Skeletal muscle satellite cell (primary cell): ENCODE results near the gene ZNF831.

Source experiments
- H3K27me3 ChIP-seq: 2 replicates; pipeline ENCODE4 v1.7.0; 2013; ENCODE audit warnings: low read length; ENCODE audit not compliant: control insufficient read depth, insufficient read depth
- H3K36me3 ChIP-seq: 2 replicates; pipeline ENCODE4 v1.7.0; 2013; ENCODE audit warnings: mild to moderate bottlenecking, control low read depth, low read length; ENCODE audit not compliant: insufficient read depth
- H3K4me1 ChIP-seq: 2 replicates; pipeline ENCODE4 v1.7.0; 2013; ENCODE audit warnings: low read length; ENCODE audit not compliant: control insufficient read depth, insufficient read depth
- H3K4me2 ChIP-seq: 2 replicates; pipeline ENCODE4 v1.7.0; 2013; ENCODE audit warnings: mild to moderate bottlenecking, low read length
- H3K4me3 ChIP-seq: 2 replicates; pipeline ENCODE4 v1.7.0; 2013; ENCODE audit warnings: low read length
- H3K9ac ChIP-seq: 2 replicates; pipeline ENCODE4 v1.7.0; 2013; ENCODE audit warnings: mild to moderate bottlenecking, low read depth, low read length, moderate library complexity
- H3K9me3 ChIP-seq: replicated peaks from 2 replicates; pipeline ENCODE4 v1.7.0; 2013; ENCODE audit warnings: mild to moderate bottlenecking, control low read depth, low read length

The ZNF831 gene

DNA sequence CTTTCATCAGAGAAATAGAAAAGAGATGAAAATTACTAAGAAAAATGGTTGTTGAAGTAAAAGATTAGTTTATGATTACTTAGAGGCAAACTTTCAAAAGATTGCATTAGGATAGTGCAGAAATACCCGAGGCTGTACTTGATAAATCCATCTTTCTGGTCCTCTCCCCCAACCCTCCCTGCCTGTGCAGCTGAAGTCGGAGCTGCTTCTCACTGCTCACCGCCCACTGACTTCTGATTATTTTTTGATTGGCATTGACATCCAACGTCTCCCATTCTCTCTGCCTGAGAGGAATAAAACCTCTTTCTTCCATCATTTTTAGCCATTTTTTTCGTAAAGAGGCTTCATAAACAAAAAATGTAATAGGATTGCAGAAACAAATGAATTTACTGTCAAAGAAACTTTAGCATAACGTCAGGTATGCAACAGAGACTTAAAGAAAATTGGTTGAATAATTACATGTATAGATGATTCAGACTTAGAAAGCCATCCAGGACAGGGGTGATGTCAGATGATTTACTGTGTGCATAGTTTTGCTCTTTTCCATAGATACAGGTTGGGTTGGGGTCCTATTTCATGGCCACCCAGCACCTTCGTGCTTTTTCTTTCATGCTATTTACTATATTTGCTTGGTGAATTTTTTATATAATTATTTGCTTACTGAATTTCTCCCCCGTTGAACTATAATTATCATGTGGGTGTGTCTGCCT, 83.2 kb downstream of the ZNF831 start:
- Histone ChIP-seq H3K9ac (no peak overlapping the region), H3K4me1 (no peaks in the 10 kb centered on the region), H3K4me3 (no peak overlapping the region), H3K36me3 (no peaks in the 10 kb centered on the region), H3K4me2 (no peak overlapping the region), H3K27me3 (peaks cover 5% of the 10 kb centered on the region), H3K9me3 (no peaks in the 10 kb centered on the region)

- Histone ChIP-seq H3K9ac (no peak overlapping the region), H3K27me3 (peaks cover 5% of the 10 kb centered on the region), H3K36me3 (no peaks in the 10 kb centered on the region), H3K4me2 (no peak overlapping the region), H3K4me1 (no peaks in the 10 kb centered on the region), H3K9me3 (no peaks in the 10 kb centered on the region), H3K4me3 (no peak overlapping the region)
Observed at GRCh38 chr20:59247731-59248684, 84.4 kb downstream of the ZNF831 start.

DNA sequence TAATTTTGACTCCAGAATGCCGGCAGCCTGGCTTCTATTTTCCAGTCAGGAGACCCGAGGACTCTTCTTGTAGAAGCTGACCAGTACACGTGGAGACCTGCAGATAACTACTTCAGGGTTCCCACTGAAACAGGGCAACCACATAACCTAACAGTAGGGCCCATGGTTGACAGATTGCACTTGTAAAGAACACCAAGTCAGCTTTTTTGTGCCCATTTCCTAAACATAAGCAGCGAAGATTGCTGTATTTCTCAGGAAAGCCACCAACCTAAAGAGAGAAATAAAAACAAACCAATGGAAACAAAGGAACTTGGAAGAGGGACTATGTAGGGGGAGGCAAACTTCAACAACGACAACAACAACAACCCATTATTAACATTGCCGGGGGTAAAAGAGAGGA, 86.7 kb downstream of the ZNF831 start:
- Histone ChIP-seq H3K9me3 (no peaks in the 10 kb centered on the region), H3K4me3 (no peak overlapping the region), H3K4me2 (no peak overlapping the region), H3K9ac (no peak overlapping the region), H3K4me1 (no peaks in the 10 kb centered on the region), H3K36me3 (no peaks in the 10 kb centered on the region), H3K27me3 (peaks cover 5% of the 10 kb centered on the region)

- Histone ChIP-seq H3K4me3 (no peak overlapping the region), H3K4me2 (no peak overlapping the region), H3K4me1 (no peaks in the 10 kb centered on the region), H3K36me3 (no peaks in the 10 kb centered on the region), H3K9ac (no peak overlapping the region), H3K9me3 (no peaks in the 10 kb centered on the region), H3K27me3 (no peaks in the 10 kb centered on the region)
Observed at GRCh38 chr20:59253325-59253724, 89.7 kb downstream of the ZNF831 start.

DNA sequence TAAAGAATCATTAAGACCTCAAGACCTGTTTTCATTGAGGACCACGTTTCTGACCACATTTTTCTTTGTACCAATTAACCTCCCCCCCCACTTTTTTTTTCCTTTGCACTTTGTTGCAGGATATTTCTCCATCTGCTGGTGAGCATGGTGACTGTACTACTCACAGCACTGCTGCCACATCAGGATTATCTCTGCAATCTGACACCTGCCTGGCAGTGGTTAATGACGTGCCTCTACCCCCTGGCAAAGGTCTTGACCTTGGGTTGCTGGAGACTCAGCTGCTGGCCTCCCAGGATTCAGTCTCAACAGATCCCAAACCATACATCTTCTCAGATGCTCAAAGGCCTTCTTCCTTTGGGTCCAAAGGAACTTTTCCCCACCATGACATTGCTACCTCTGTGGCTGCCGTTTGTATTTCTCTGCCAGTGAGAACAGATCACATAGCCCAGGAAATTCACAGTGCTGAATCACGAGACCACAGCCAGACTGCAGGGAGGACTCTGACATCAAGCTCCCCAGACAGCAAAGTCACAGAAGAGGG, 90.2 kb downstream of the ZNF831 start:
- Histone ChIP-seq H3K4me3 (no peak overlapping the region), H3K36me3 (no peaks in the 10 kb centered on the region), H3K27me3 (no peaks in the 10 kb centered on the region), H3K4me1 (no peaks in the 10 kb centered on the region), H3K9me3 (no peaks in the 10 kb centered on the region), H3K9ac (no peak overlapping the region), H3K4me2 (no peak overlapping the region)

DNA sequence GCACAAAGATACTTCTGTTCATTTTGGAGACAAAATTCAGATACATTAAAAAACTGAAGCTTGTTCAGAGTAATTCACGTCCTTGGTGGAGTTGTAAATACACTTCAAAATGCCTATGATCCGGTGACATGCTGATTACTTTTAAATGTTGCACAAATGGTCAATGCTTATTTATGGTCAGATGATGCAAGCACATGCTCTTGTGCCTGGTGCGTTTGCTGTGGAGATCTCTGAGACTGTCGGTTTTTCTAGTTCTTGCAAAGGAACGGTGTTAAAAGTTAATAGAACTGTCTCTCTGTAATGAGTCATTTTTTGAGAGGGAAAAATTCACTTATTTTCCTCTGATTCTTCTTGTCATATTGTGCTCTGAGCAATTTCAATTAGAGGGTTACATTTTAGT, 91.6 kb downstream of the ZNF831 start:
- no peak overlapping the region for H3K9ac ChIP-seq
- H3K27me3 ChIP-seq, result no peaks in the 10 kb centered on the region
- H3K36me3 ChIP-seq, result no peaks in the 10 kb centered on the region
- no peak overlapping the region for H3K4me2 ChIP-seq
- H3K9me3 ChIP-seq, result no peaks in the 10 kb centered on the region
- no peak overlapping the region for H3K4me3 ChIP-seq
- H3K4me1 ChIP-seq, result no peaks in the 10 kb centered on the region

GRCh38 chr20:59258221-59258621, 94.6 kb downstream of the ZNF831 start:
- H3K27me3 ChIP-seq, result no peaks in the 10 kb centered on the region
- H3K36me3 ChIP-seq, result no peaks in the 10 kb centered on the region
- no peak overlapping the region for H3K4me2 ChIP-seq
- H3K9ac ChIP-seq, result no peak overlapping the region
- no peak overlapping the region for H3K4me3 ChIP-seq
- no peaks in the 10 kb centered on the region for H3K9me3 ChIP-seq
- no peaks in the 10 kb centered on the region for H3K4me1 ChIP-seq

GRCh38 chr20:59259946-59260345, 96.3 kb downstream of the ZNF831 start:
- Histone ChIP-seq H3K36me3 (no peaks in the 10 kb centered on the region), H3K9ac (no peak overlapping the region), H3K4me3 (no peak overlapping the region), H3K9me3 (no peaks in the 10 kb centered on the region), H3K4me2 (no peak overlapping the region), H3K4me1 (no peaks in the 10 kb centered on the region), H3K27me3 (no peaks in the 10 kb centered on the region)

GRCh38 chr20:59265298-59265697, 101.7 kb downstream of the ZNF831 start:
- Histone ChIP-seq H3K9ac (no peak overlapping the region), H3K27me3 (no peaks in the 10 kb centered on the region), H3K4me1 (no peaks in the 10 kb centered on the region), H3K4me3 (no peak overlapping the region), H3K36me3 (no peaks in the 10 kb centered on the region), H3K4me2 (no peak overlapping the region), H3K9me3 (no peaks in the 10 kb centered on the region)

- H3K27me3 ChIP-seq, result no peaks in the 10 kb centered on the region
Observed at GRCh38 chr20:59268870-59269269, 105.2 kb downstream of the ZNF831 start.

DNA sequence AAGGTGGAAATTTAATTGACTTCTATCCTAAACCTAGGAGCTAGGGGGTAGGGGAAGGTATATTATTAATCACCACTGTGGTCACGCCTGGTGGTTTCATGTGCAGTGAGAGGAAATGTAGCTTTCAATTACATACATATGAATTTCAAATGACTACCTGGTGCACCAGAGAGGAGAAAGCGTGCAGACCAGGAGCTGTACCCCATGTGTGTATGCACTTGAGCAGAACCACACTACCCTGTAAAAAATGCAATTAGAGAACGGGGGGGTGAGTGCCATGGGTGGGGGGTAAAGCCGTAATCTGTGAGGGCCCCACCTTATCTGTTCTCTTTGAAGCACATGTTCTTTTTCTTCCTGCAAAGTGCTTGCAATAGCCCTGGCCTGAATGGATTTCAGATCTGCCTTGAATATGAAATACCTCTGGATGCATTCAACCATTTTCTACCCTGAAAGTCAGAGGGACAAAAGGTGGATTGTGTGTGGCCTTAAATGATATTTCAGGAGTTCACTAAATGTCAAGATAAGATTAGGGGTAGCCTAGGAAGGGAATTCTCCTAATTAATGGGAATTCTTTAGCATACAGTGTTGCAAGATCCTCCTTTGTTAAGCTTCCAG, 105.9 kb downstream of the ZNF831 start:
- Histone ChIP-seq H3K4me1 (no peaks in the 10 kb centered on the region), H3K36me3 (no peaks in the 10 kb centered on the region), H3K9me3 (no peaks in the 10 kb centered on the region), H3K9ac (no peak overlapping the region), H3K4me3 (no peak overlapping the region), H3K4me2 (no peak overlapping the region), H3K27me3 (no peaks in the 10 kb centered on the region)

More at GRCh38 chr20:59268870-59269269, 105.2 kb downstream of the ZNF831 start:
- Histone ChIP-seq H3K4me2 (no peak overlapping the region), H3K9ac (no peak overlapping the region), H3K4me3 (no peak overlapping the region), H3K9me3 (no peaks in the 10 kb centered on the region), H3K4me1 (no peaks in the 10 kb centered on the region), H3K36me3 (no peaks in the 10 kb centered on the region)
